Loucy (cell line): Measurements from ENCODE around the gene NFKBIA.
"Not testable (repeated sequence)": the region's sequence is repeated elsewhere in the genome, so short reads cannot be mapped to it uniquely, and the experiment has no call there.

ENCODE experiments used
- H2AFZ ChIP-seq: fragments of 200-600 bp; sonication (generic); 2 replicates; pipeline ENCODE4 v1.6.0; 2016; ENCODE audit warnings: antibody characterized with exemption, mild to moderate bottlenecking, low read length, moderate library complexity
- H3F3A ChIP-seq: fragments of 200-600 bp; 2 replicates; pipeline ENCODE4 v1.6.0; 2016; ENCODE audit warnings: antibody characterized with exemption, low read depth, mild to moderate bottlenecking
- H3K27me3 ChIP-seq: fragments of 200-600 bp; sonication (generic); 2 replicates; pipeline ENCODE4 v1.6.1; 2014; ENCODE audit warnings: low read length, mild to moderate bottlenecking; ENCODE audit not compliant: insufficient read depth, poor library complexity, severe bottlenecking
- H3K36me3 ChIP-seq: fragments of 200-600 bp; sonication (generic); 2 replicates; pipeline ENCODE4 v1.6.1; 2016; ENCODE audit warnings: low read length; ENCODE audit not compliant: insufficient read depth
- H3K4me1 ChIP-seq: fragments of 200-600 bp; sonication (generic); 2 replicates; pipeline ENCODE4 v1.5.1; 2014; ENCODE audit warnings: low read length, mild to moderate bottlenecking; ENCODE audit not compliant: insufficient read depth, poor library complexity, severe bottlenecking
- H3K4me2 ChIP-seq: fragments of 200-600 bp; sonication (generic); 2 replicates; pipeline ENCODE4 v1.6.0; 2014; ENCODE audit warnings: antibody characterized with exemption, low read length, low read depth, mild to moderate bottlenecking; ENCODE audit not compliant: poor library complexity, severe bottlenecking
- H3K4me3 ChIP-seq: fragments of 200-600 bp; sonication (generic); 2 replicates; pipeline ENCODE4 v1.5.1; 2014; ENCODE audit warnings: low read length, mild to moderate bottlenecking, mixed read lengths; ENCODE audit not compliant: poor library complexity, severe bottlenecking
- H3K79me2 ChIP-seq: fragments of 200-600 bp; sonication (generic); 2 replicates; pipeline ENCODE4 v1.6.1; 2014; ENCODE audit warnings: low read length; ENCODE audit not compliant: insufficient read depth
- H3K9ac ChIP-seq: fragments of 200-600 bp; sonication (generic); 2 replicates; pipeline ENCODE4 v1.6.0; 2014; ENCODE audit warnings: mild to moderate bottlenecking, low read depth, low read length, moderate library complexity; ENCODE audit not compliant: poor library complexity, severe bottlenecking
- H3K9me2 ChIP-seq: fragments of 200-600 bp; sonication (generic); replicated peaks from 2 replicates; pipeline ENCODE4 v1.6.1; 2016; ENCODE audit warnings: low read depth, low read length, mixed read lengths
- H3K9me3 ChIP-seq: fragments of 200-600 bp; sonication (generic); 2 replicates; pipeline ENCODE4 v1.6.1; 2014; ENCODE audit warnings: mild to moderate bottlenecking, antibody characterized with exemption, low read length, low read depth; ENCODE audit not compliant: insufficient read depth
- H4K20me1 ChIP-seq: fragments of 200-600 bp; sonication (generic); 2 replicates; pipeline ENCODE4 v1.6.0; 2014; ENCODE audit warnings: antibody characterized with exemption, low read length, mild to moderate bottlenecking; ENCODE audit not compliant: insufficient read depth, poor library complexity, severe bottlenecking
- CTCF ChIP-seq: fragments of 200-600 bp; sonication (generic); conservative IDR thresholded peaks from 2 replicates; pipeline ENCODE4 v1.5.1; 2014; ENCODE audit warnings: mild to moderate bottlenecking, antibody characterized with exemption, low read length
- EZH2phosphoT487 ChIP-seq: fragments of 200-600 bp; IDR thresholded peaks from 2 replicates; pipeline ENCODE4 v1.6.1; 2018; ENCODE audit warnings: antibody characterized with exemption, mild to moderate bottlenecking, moderate library complexity, borderline replicate concordance

Gene NFKBIA

GRCh38 chr14:35400648-35401421 lies 3.7 kb downstream of the NFKBIA start:
- Histone ChIP-seq H4K20me1 (peaks cover 32% of the 10 kb centered on the region), H3K4me3 (peak overlapping the region; percentile 99), H3K9ac (peak overlapping the region; percentile 46), H3K27me3 (no peaks in the 10 kb centered on the region), H3K9me3 (no peaks in the 10 kb centered on the region), H2AFZ (no peak overlapping the region), H3K9me2 (no peaks in the 10 kb centered on the region), H3K4me2 (peak overlapping the region; percentile 98), H3K36me3 (peaks cover 31% of the 10 kb centered on the region; the same call in 1 of the 2 replicates), H3K79me2 (peaks cover 41% of the 10 kb centered on the region), H3K4me1 (peaks cover 40% of the 10 kb centered on the region), H3F3A (peaks cover 2% of the 10 kb centered on the region; the same call in 1 of the 2 replicates)
- no peak for TF ChIP-seq CTCF
- no peak for TF ChIP-seq EZH2phosphoT487

GRCh38 chr14:35399083-35399937 lies 5.2 kb downstream of the NFKBIA start:
- Histone ChIP-seq H4K20me1 (peaks cover 32% of the 10 kb centered on the region), H3K79me2 (peaks cover 32% of the 10 kb centered on the region), H3K36me3 (peaks cover 31% of the 10 kb centered on the region; the same call in 1 of the 2 replicates), H3K9ac (no peak overlapping the region), H3K9me3 (no peaks in the 10 kb centered on the region), H3K4me1 (peaks cover 31% of the 10 kb centered on the region), H2AFZ (no peak overlapping the region), H3F3A (no peaks in the 10 kb centered on the region), H3K9me2 (no peaks in the 10 kb centered on the region), H3K27me3 (no peaks in the 10 kb centered on the region), H3K4me2 (no peak overlapping the region), H3K4me3 (no peak overlapping the region)
- TF ChIP-seq CTCF (no peak), EZH2phosphoT487 (no peak)

GRCh38 chr14:35398071-35398584 lies 6.4 kb downstream of the NFKBIA start:
- Histone ChIP-seq H3K4me2 (no peak overlapping the region), H3K9ac (no peak overlapping the region), H3K4me3 (no peak overlapping the region), H2AFZ (no peak overlapping the region), H3K9me3 (no peaks in the 10 kb centered on the region), H4K20me1 (peaks cover 25% of the 10 kb centered on the region), H3K9me2 (no peaks in the 10 kb centered on the region), H3K4me1 (peaks cover 25% of the 10 kb centered on the region), H3F3A (no peaks in the 10 kb centered on the region), H3K79me2 (peaks cover 26% of the 10 kb centered on the region), H3K27me3 (no peaks in the 10 kb centered on the region), H3K36me3 (peaks cover 26% of the 10 kb centered on the region; the same call in 1 of the 2 replicates)
- TF ChIP-seq EZH2phosphoT487 (no peak), CTCF (no peak)

- H2AFZ ChIP-seq, H3K4me2 ChIP-seq, H3K9me2 ChIP-seq, H3K27me3 ChIP-seq, H3K4me3 ChIP-seq, H3K9me3 ChIP-seq, H3F3A ChIP-seq, H3K9ac ChIP-seq: not testable (repeated sequence)
- Histone ChIP-seq H4K20me1 (peaks cover 10% of the 10 kb centered on the region), H3K4me1 (peaks cover 10% of the 10 kb centered on the region), H3K79me2 (peaks cover 11% of the 10 kb centered on the region), H3K36me3 (peaks cover 11% of the 10 kb centered on the region; the same call in 1 of the 2 replicates)
Observed at GRCh38 chr14:35396610-35397009, 7.9 kb downstream of the NFKBIA start.
